HepG2 (cell line): ENCODE results near the gene SFXN5. TPM values are rescaled to one million over a fixed set of nuclear protein-coding genes. Genes with fewer than 3 reads are reported as not detected.

Experiments
- ATAC-seq: fragments of 200-7000 bp; cut with Tn5 transposase; 3 replicates; pipeline ENCODE4 v1.9.1; 2020; ENCODE audit warnings: mild to moderate bottlenecking, moderate library complexity
- BruUV-seq: library from RNA; stranded (reverse); fragments of 400-500 nt; replicated peaks from 2 replicates; lab custom pipeline; 2021; lab: Mats Ljungman, UMichigan
- CTCF ChIA-PET: fragments of 300-600 bp; formaldehyde crosslinking; extraction: SDS; loops from one replicate; lab custom pipeline; 2021; ENCODE audit warnings: low total read pairs, inconsistent platforms, low intra/inter-chr PET ratio; lab: Yijun Ruan, JAX
- POLR2A ChIA-PET: fragments of 350-600 bp; sonication (Branson Sonifier 250); formaldehyde crosslinking; loops from one replicate; lab custom pipeline; 2020; ENCODE audit warnings: antibody characterized with exemption, inconsistent platforms; lab: Yijun Ruan, JAX
- DNase-seq: peaks from one replicate; pipeline ENCODE4 v3.0.0-alpha.2; 2015; ENCODE audit warnings: low spot score
- FAIRE-seq: peaks from 3 replicates; lab custom pipeline; 2011; peaks lifted over from hg19 to GRCh38; lab: Jason Lieb, UNC
- H2AFZ ChIP-seq: one replicate; pipeline ENCODE4 v1.6.1; 2011; ENCODE audit warnings: low read length, inconsistent platforms
- H3K27ac ChIP-seq: fragments of 300-600 bp; 3 replicates; pipeline ENCODE4 v1.8.0; 2011; ENCODE audit warnings: mixed run types, mild to moderate bottlenecking, mixed read lengths, low read length, inconsistent platforms; ENCODE audit not compliant: insufficient read depth; ENCODE audit errors: extremely low read length
- H3K27me3 ChIP-seq, 2 experiments: fragments of 200-600 bp in 1 of 2; 2 replicates in 1 of 2; 3 replicates in 1 of 2; pipeline versions ENCODE4 v1.6.0 to v1.8.0; 2011; ENCODE audit warnings: low read length in 2 of 2, mild to moderate bottlenecking in 2 of 2, moderate library complexity in 2 of 2, inconsistent platforms in 1 of 2; ENCODE audit not compliant: insufficient read depth in 2 of 2, control insufficient read depth in 1 of 2
- H3K36me3 ChIP-seq, 2 experiments: fragments of 200-600 bp in 1 of 2; replicated peaks in 1 of 2; 2 replicates in 1 of 2; 3 replicates in 1 of 2; pipeline versions ENCODE4 v1.5.1 to v1.8.0; 2011; ENCODE audit warnings: low read length in 2 of 2, inconsistent platforms in 1 of 2; ENCODE audit not compliant: insufficient read depth in 2 of 2, control insufficient read depth in 1 of 2
- H3K4me1 ChIP-seq: 2 replicates; pipeline ENCODE4 v1.5.1; 2012; ENCODE audit warnings: low read length, inconsistent platforms; ENCODE audit not compliant: insufficient read depth
- H3K4me2 ChIP-seq: 2 replicates; pipeline ENCODE4 v1.6.0; 2011; ENCODE audit warnings: low read depth, low read length, inconsistent platforms
- H3K4me3 ChIP-seq, 3 experiments: fragments of 200-600 bp in 1 of 3; sonication (generic), shearing (Covaris generic) in 1 of 3; replicated peaks in 1 of 3; 2 replicates each; pipeline ENCODE4 v1.5.1; 2011 to 2016; ENCODE audit warnings: low read length in 3 of 3, inconsistent platforms in 2 of 3, low read depth in 2 of 3, mild to moderate bottlenecking in 2 of 3, control low read depth in 1 of 3, mixed read lengths in 1 of 3; ENCODE audit not compliant: insufficient read depth in 1 of 3
- H3K79me2 ChIP-seq: one replicate; pipeline ENCODE4 v1.6.1; 2011; ENCODE audit warnings: low read length, inconsistent platforms; ENCODE audit not compliant: insufficient read depth
- H3K9ac ChIP-seq: 2 replicates; pipeline ENCODE4 v1.6.0; 2011; ENCODE audit warnings: mild to moderate bottlenecking, low read depth, low read length, inconsistent platforms; ENCODE audit not compliant: insufficient read depth
- H3K9me3 ChIP-seq: 2 replicates; pipeline ENCODE4 v1.5.1; 2012; ENCODE audit warnings: mild to moderate bottlenecking, low read length
- H4K20me1 ChIP-seq: 2 replicates; pipeline ENCODE4 v1.6.0; 2011; ENCODE audit warnings: inconsistent platforms, mild to moderate bottlenecking, low read length, moderate library complexity; ENCODE audit not compliant: insufficient read depth
- CENPX ChIP-seq: sonication (generic); formaldehyde crosslinking; IDR thresholded peaks from 2 replicates; pipeline ENCODE4 v1.9.0; 2021; ENCODE audit warnings: mild to moderate bottlenecking, missing genetic modification reagents, moderate library complexity
- ETV6 ChIP-seq: sonication (generic); formaldehyde crosslinking; conservative IDR thresholded peaks from 2 replicates; pipeline ENCODE4 v1.4.0; 2020; ENCODE audit warnings: missing genetic modification reagents
- MYC ChIP-seq: sonication (generic); formaldehyde crosslinking; IDR thresholded peaks from 2 replicates; pipeline ENCODE4 v1.9.0; 2021; ENCODE audit warnings: missing genetic modification reagents, borderline replicate concordance
- NAIF1 ChIP-seq: sonication (generic); formaldehyde crosslinking; IDR thresholded peaks from 2 replicates; pipeline ENCODE4 v1.5.0; 2020; ENCODE audit warnings: mild to moderate bottlenecking, missing genetic modification reagents, borderline replicate concordance
- NFYB ChIP-seq: sonication (generic); formaldehyde crosslinking; IDR thresholded peaks from 2 replicates; pipeline ENCODE4 v1.4.0; 2020; ENCODE audit warnings: missing genetic modification reagents
- PCBP1 ChIP-seq: fragments of 200-400 bp; formaldehyde crosslinking; IDR thresholded peaks from 2 replicates; pipeline ENCODE4 v1.6.1; 2017; ENCODE audit warnings: mild to moderate bottlenecking, low read depth, low read length, borderline replicate concordance
- REST ChIP-seq, 2 experiments: IDR thresholded peaks; 2 replicates each; pipeline ENCODE4 v1.6.1; 2011 to 2012; ENCODE audit warnings: low read length in 2 of 2, borderline replicate concordance in 1 of 2, low read depth in 1 of 2, mild to moderate bottlenecking in 1 of 2, moderate library complexity in 1 of 2
- RFX5 ChIP-seq: IDR thresholded peaks from 2 replicates; pipeline ENCODE4 v1.6.1; 2011; ENCODE audit warnings: low read depth, low read length, improper control_type of control experiment
- SIX1 ChIP-seq: sonication (generic); formaldehyde crosslinking; IDR thresholded peaks from 2 replicates; pipeline ENCODE4 v1.4.0; 2020; ENCODE audit warnings: missing genetic modification reagents, borderline replicate concordance
- TP53 ChIP-seq: sonication (generic); formaldehyde crosslinking; conservative IDR thresholded peaks from 2 replicates; pipeline ENCODE4 v1.4.0; 2020; ENCODE audit warnings: missing genetic modification reagents
- ZNF142 ChIP-seq: sonication (generic); formaldehyde crosslinking; IDR thresholded peaks from 2 replicates; pipeline ENCODE4 v1.4.0; 2020; ENCODE audit warnings: missing genetic modification reagents
- ZNF562 ChIP-seq: sonication (generic); formaldehyde crosslinking; IDR thresholded peaks from 2 replicates; pipeline ENCODE4 v1.8.0; 2022; ENCODE audit warnings: missing genetic modification reagents, borderline replicate concordance
- WGBS: methylation state at CpG from one replicate; pipeline ENCODE4 v1.1.6; 2017; ENCODE audit warnings: low lambda C conversion rate; 5-methylcytosine and 5-hydroxymethylcytosine counted together
- in situ Hi-C: cut with HindIII; loops from 2 replicates; pipeline ENCODE4 v1.10.0; 2017; ENCODE audit warnings: low pct_unique_long_range_greater_than_20kb; ENCODE audit not compliant: extremely low pct_ligation_motif_present
- intact Hi-C: fragments of 100-400 bp; cut with micrococcal nuclease; formaldehyde crosslinking; loops from one replicate; pipeline ENCODE4 v1.10.0; 2022; ENCODE audit not compliant: unreplicated experiment
- polyA plus RNA-seq, 8 experiments: library from polyadenylated mRNA; depleted of rRNA in 3 of 8; stranded (reverse) in 7 of 8; unstranded in 1 of 8; fragments of >200 nt; fragmentation: Illumina TruSeq in 4 of 8; extraction: Trizol in 4 of 8; gene quantifications; 2 replicates each; pipeline versions ENCODE4 v1.2.1 to v1.2.3, GENCODE V29; 2011 to 2016; ENCODE audit warnings: low read depth in 4 of 8, missing spikeins in 1 of 8, mixed read lengths in 1 of 8; ENCODE audit not compliant: insufficient read depth in 1 of 8
- total RNA-seq, 5 experiments: library from RNA; depleted of rRNA; stranded (reverse); fragments of >200 nt; fragmentation: Illumina TruSeq; extraction: Trizol; gene quantifications; 2 replicates each; pipeline ENCODE4 v1.2.3, GENCODE V29; 2016; ENCODE audit warnings: low read depth in 1 of 5

SFXN5 gene
- total and polyA plus RNA-seq, 2 of the 13 experiments (the other 11 are each of a cell fraction or from before 2014, with no cell fraction given), result 34.9 to 37.4 TPM

DNA sequence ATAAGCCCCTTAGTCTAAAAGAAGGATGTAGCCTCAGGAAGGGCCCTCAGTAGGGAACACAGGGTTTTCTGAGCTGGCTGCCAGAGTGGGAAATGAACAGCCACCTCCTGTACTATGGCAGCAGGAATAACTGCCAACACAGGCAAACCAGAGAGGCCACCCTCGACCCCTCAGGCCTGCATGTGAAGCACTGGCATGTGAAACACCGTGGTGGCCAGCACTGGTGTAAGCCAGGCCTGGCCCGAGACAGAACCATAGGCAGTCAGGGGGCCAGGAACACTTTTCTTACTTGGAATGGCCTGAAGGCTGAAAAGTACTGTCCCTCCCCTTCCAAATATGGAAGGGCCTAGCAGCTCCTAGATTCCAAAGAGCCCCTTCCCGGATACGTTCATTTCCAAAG lies 28.2 kb downstream of the SFXN5 start:
- H2AFZ ChIP-seq, result no peak overlapping the region
- DNase-seq, result no peak
- TF ChIP-seq ZNF142 (CRISPR knock-in tag) (no peak), ETV6 (CRISPR knock-in tag) (no peak), NFYB (CRISPR knock-in tag) (no peak), NAIF1 (no peak), TP53 (CRISPR knock-in tag) (no peak), PCBP1 (no peak), MYC (no peak), RFX5 (no peak), CENPX (CRISPR knock-in tag) (no peak), ZNF562 (CRISPR knock-in tag) (no peak), REST (IDR thresholded peaks at IDR 0.05; ENCODE audit: borderline replicate concordance in 1 of 2, low read depth in 1 of 2, low read length in 2 of 2) (no peak), SIX1 (no peak)
- H3K9ac ChIP-seq, result no peak overlapping the region
- H3K4me1 ChIP-seq, result peaks cover 45% of the 10 kb centered on the region
- H3K79me2 ChIP-seq, result peaks cover 3% of the 10 kb centered on the region
- in situ Hi-C loops (no loop called here), intact Hi-C loops (no loop called here)
- H3K9me3 ChIP-seq, result no peaks in the 10 kb centered on the region
- H3K27me3 ChIP-seq, result no peaks in the 10 kb centered on the region
- H3K27ac ChIP-seq, result peak overlapping the region; percentile 19
- peaks cover 5 to 19% of the 10 kb centered on the region in 2 experiments; a peak in 3 of 5 replicates for H3K36me3 ChIP-seq
- POLR2A ChIA-PET, result interaction anchor here (1.1 to 2.3 kb wide), 6 partner anchors 8 to 167 kb away, joined by 3 to 25 read pairs (median 4); no protein-coding TSS in a partner anchor
- no peak overlapping the region for H3K4me3 ChIP-seq
- CTCF ChIA-PET, result no interaction called here
- no peaks in the 10 kb centered on the region for H4K20me1 ChIP-seq
- no peak overlapping the region for H3K4me2 ChIP-seq
- WGBS, result 89% methylated on average over 4 of the region's 5 CpGs
- BruUV-seq, result no TSS peak
- ATAC-seq, result peak; percentile 7; the same call in 1 of the 3 replicates
- FAIRE-seq, result no peak
